GM21717 (cell line): ENCODE measurements around the gene CHST11.

ENCODE experiments used
- ATAC-seq: cut with Tn5 transposase; IDR thresholded peaks from one replicate; pipeline ENCODE4 v1.9.1; 2021; ENCODE audit warnings: mild to moderate bottlenecking, moderate library complexity; ENCODE audit not compliant: unreplicated experiment

Gene CHST11

GRCh38 chr12:104669851-104670337 is 213.1 kb downstream of the CHST11 start:
- ATAC-seq = peak; percentile 39

- ATAC-seq = no peak
Observed at GRCh38 chr12:104670439-104671408, 214.0 kb downstream of the CHST11 start.

GRCh38 chr12:104671409-104672095 is 214.8 kb downstream of the CHST11 start:
- ATAC-seq = peak; percentile 75

GRCh38 chr12:104672096-104672445 is 215.3 kb downstream of the CHST11 start:
- no peak for ATAC-seq

GRCh38 chr12:104672501-104673265 is 215.9 kb downstream of the CHST11 start:
- ATAC-seq = no peak

GRCh38 chr12:104673294-104673693 is 216.5 kb downstream of the CHST11 start:
- no peak for ATAC-seq

GRCh38 chr12:104673696-104674482 is 217.1 kb downstream of the CHST11 start:
- ATAC-seq = no peak

GRCh38 chr12:104676636-104677035 is 219.9 kb downstream of the CHST11 start:
- ATAC-seq = no peak

GRCh38 chr12:104677441-104678089 is 220.8 kb downstream of the CHST11 start:
- ATAC-seq = no peak

- peak; percentile 49 for ATAC-seq
Observed at GRCh38 chr12:104680070-104680469, 223.3 kb downstream of the CHST11 start.

GRCh38 chr12:104680491-104680890 is 223.7 kb downstream of the CHST11 start:
- ATAC-seq = no peak

- no peak for ATAC-seq
Observed at GRCh38 chr12:104681012-104681690, 224.4 kb downstream of the CHST11 start.

GRCh38 chr12:104682790-104683279 is 226.1 kb downstream of the CHST11 start:
- ATAC-seq = peak; percentile 65

- no peak for ATAC-seq
Observed at GRCh38 chr12:104683831-104684503, 227.2 kb downstream of the CHST11 start.

GRCh38 chr12:104684884-104685283 is 228.1 kb downstream of the CHST11 start:
- ATAC-seq = no peak

GRCh38 chr12:104685366-104685765 is 228.6 kb downstream of the CHST11 start:
- ATAC-seq = no peak

GRCh38 chr12:104686196-104686595 is 229.4 kb downstream of the CHST11 start:
- ATAC-seq = no peak

GRCh38 chr12:104687823-104688573 is 231.2 kb downstream of the CHST11 start:
- no peak for ATAC-seq
